Mesenchymal stem cell (in vitro differentiated cells and primary cell): Measurements from ENCODE around the gene LEMD1.

ENCODE experiments used
- DNase-seq: peaks from one replicate; pipeline ENCODE4 v3.0.0-alpha.2; 2013
- H2AFZ ChIP-seq: one replicate; pipeline ENCODE4 v1.6.1; 2013; ENCODE audit warnings: low read depth, mild to moderate bottlenecking, control low read depth, inconsistent platforms, low read length, moderate library complexity
- H2AK5ac ChIP-seq: 2 replicates; pipeline ENCODE4 v1.6.1; 2013; ENCODE audit warnings: low read length, moderate library complexity, mild to moderate bottlenecking, inconsistent platforms; ENCODE audit not compliant: severe bottlenecking
- H2BK120ac ChIP-seq: one replicate; pipeline ENCODE4 v1.6.1; 2013; ENCODE audit warnings: low read depth, mild to moderate bottlenecking, inconsistent platforms, low read length, moderate library complexity
- H2BK12ac ChIP-seq, 2 experiments: one replicate each; pipeline ENCODE4 v1.6.1; 2013; ENCODE audit warnings: inconsistent platforms in 2 of 2, low read length in 2 of 2, mild to moderate bottlenecking in 2 of 2, moderate library complexity in 2 of 2, control low read depth in 1 of 2
- H2BK15ac ChIP-seq: one replicate; pipeline ENCODE4 v1.6.1; 2013; ENCODE audit warnings: mild to moderate bottlenecking, low read depth, inconsistent platforms; ENCODE audit not compliant: poor library complexity, severe bottlenecking
- H2BK5ac ChIP-seq: 2 replicates; pipeline ENCODE4 v1.6.1; 2013; ENCODE audit warnings: low read depth, mild to moderate bottlenecking, low read length, control low read depth, inconsistent platforms; ENCODE audit not compliant: poor library complexity, severe bottlenecking
- H3K14ac ChIP-seq, 2 experiments: one replicate each; pipeline ENCODE4 v1.6.1; 2013; ENCODE audit warnings: inconsistent platforms in 2 of 2, low read length in 2 of 2, control low read depth in 1 of 2, mild to moderate bottlenecking in 1 of 2, moderate library complexity in 1 of 2
- H3K18ac ChIP-seq, 2 experiments: one replicate each; pipeline ENCODE4 v1.6.1; 2013; ENCODE audit warnings: inconsistent platforms in 2 of 2, low read length in 2 of 2, control low read depth in 1 of 2, low read depth in 1 of 2, mild to moderate bottlenecking in 1 of 2
- H3K23ac ChIP-seq, 2 experiments: one replicate each; pipeline ENCODE4 v1.6.1; 2013; ENCODE audit warnings: inconsistent platforms in 2 of 2, low read length in 2 of 2, mild to moderate bottlenecking in 2 of 2, moderate library complexity in 2 of 2, control low read depth in 1 of 2
- H3K27ac ChIP-seq: 2 replicates; pipeline ENCODE4 v1.5.1; 2013; ENCODE audit warnings: mild to moderate bottlenecking, moderate library complexity, low read length, control low read depth, inconsistent platforms; ENCODE audit not compliant: poor library complexity, severe bottlenecking
- H3K27me3 ChIP-seq, 2 experiments: 2 replicates each; pipeline versions ENCODE4 v1.6.1 to v1.7.0; 2013; ENCODE audit warnings: low read length in 2 of 2, mild to moderate bottlenecking in 2 of 2, moderate library complexity in 2 of 2, control low read depth in 1 of 2, inconsistent platforms in 1 of 2; ENCODE audit not compliant: control insufficient read depth in 1 of 2, insufficient read depth in 1 of 2
- H3K36me3 ChIP-seq, 2 experiments: 2 replicates each; pipeline versions ENCODE4 v1.6.1 to v1.7.0; 2013; ENCODE audit warnings: low read length in 2 of 2, control low read depth in 1 of 2, inconsistent platforms in 1 of 2, low read depth in 1 of 2, mild to moderate bottlenecking in 1 of 2; ENCODE audit not compliant: insufficient read depth in 2 of 2, control insufficient read depth in 1 of 2
- H3K4ac ChIP-seq, 2 experiments: one replicate each; pipeline ENCODE4 v1.6.1; 2013; ENCODE audit warnings: inconsistent platforms in 2 of 2, low read length in 2 of 2, mild to moderate bottlenecking in 2 of 2, moderate library complexity in 2 of 2, control low read depth in 1 of 2, low read depth in 1 of 2
- H3K4me1 ChIP-seq: 2 replicates; pipeline ENCODE4 v1.6.1; 2013; ENCODE audit warnings: low read depth, low read length, control low read depth; ENCODE audit not compliant: control insufficient read depth, insufficient read depth
- H3K4me2 ChIP-seq: 2 replicates; pipeline ENCODE4 v1.6.1; 2013; ENCODE audit warnings: low read length, mild to moderate bottlenecking, inconsistent platforms; ENCODE audit not compliant: poor library complexity, severe bottlenecking
- H3K4me3 ChIP-seq, 2 experiments: 2 replicates each; pipeline versions ENCODE4 v1.5.1 to v1.7.0; 2013; ENCODE audit warnings: low read length in 2 of 2, mild to moderate bottlenecking in 2 of 2, control low read depth in 1 of 2, low read depth in 1 of 2; ENCODE audit not compliant: insufficient read depth in 1 of 2
- H3K79me1 ChIP-seq: replicated peaks from 2 replicates; pipeline ENCODE4 v1.6.1; 2013; ENCODE audit warnings: mild to moderate bottlenecking, control low read depth, low read length, inconsistent platforms; ENCODE audit not compliant: poor library complexity, severe bottlenecking
- H3K9ac ChIP-seq: 2 replicates; pipeline ENCODE4 v1.7.0; 2013; ENCODE audit warnings: mild to moderate bottlenecking, low read length, moderate library complexity
- H3K9me3 ChIP-seq: 2 replicates; pipeline ENCODE4 v1.7.0; 2013; ENCODE audit warnings: mild to moderate bottlenecking, low read length; ENCODE audit not compliant: control insufficient read depth
- H4K8ac ChIP-seq: one replicate; pipeline ENCODE4 v1.6.1; 2013; ENCODE audit warnings: inconsistent platforms, mild to moderate bottlenecking, low read length, moderate library complexity
- H4K91ac ChIP-seq: one replicate; pipeline ENCODE4 v1.6.1; 2013; ENCODE audit warnings: mild to moderate bottlenecking, low read length, inconsistent platforms
- WGBS: methylation state at CpG from one replicate; pipeline ENCODE4 v1.1.7; 2013; ENCODE audit warnings: mixed read lengths; 5-methylcytosine and 5-hydroxymethylcytosine counted together

LEMD1 gene

DNA sequence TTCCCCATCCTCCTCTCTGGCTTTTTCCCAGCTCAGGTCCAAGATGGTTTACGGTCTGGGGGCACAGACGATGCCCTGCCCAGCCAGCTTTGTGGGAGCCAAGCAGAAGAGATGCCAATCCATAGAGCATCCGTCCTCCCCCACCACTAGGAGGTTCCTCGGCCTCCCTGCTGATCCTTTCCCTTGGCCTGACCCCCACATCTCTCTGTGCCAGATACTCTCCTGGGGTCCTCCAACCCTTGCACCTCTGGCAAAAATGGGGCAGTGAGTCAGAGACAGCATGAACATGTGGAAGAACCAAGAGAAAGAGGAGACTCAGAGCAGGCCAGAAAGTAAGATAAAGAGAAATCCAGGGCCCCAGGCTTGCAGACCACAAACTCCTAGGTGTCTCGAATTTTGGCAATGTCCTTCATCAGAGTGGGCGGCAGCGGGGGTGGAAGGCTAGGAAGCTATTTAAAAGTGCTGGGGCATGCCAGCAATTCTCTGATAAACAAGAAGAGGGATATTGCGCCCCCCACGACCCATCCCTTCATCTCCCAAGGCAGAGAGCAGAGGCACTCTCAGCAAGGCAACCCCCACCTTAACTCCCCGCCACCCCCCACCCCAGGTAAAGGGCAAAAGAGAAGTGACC is 22.6 kb upstream of the LEMD1 start:
- Histone ChIP-seq H3K27ac (no peak overlapping the region), H2BK12ac (no peak overlapping the region), H3K9me3 (no peaks in the 10 kb centered on the region), H2BK15ac (no peak overlapping the region), H3K79me1 (no peaks in the 10 kb centered on the region), H4K91ac (no peak overlapping the region), H3K9ac (no peak overlapping the region), H2AFZ (no peak overlapping the region), H3K27me3 (peaks cover 45 to 56% of the 10 kb centered on the region in 2 experiments), H3K18ac (no peak overlapping the region), H2BK5ac (no peak overlapping the region), H3K4me2 (no peak overlapping the region), H3K36me3 (no peaks in the 10 kb centered on the region), H2BK120ac (no peak overlapping the region), H3K23ac (no peak overlapping the region), H3K4ac (no peak overlapping the region), H3K14ac (peak overlapping the region in 1 of 2 experiments; percentile 39), H2AK5ac (no peak overlapping the region), H3K4me3 (no peak overlapping the region), H3K4me1 (peaks cover 41% of the 10 kb centered on the region), H4K8ac (no peak overlapping the region)
- WGBS = 41% methylated on average over 7 of the region's 10 CpGs
- no peak for DNase-seq

DNA sequence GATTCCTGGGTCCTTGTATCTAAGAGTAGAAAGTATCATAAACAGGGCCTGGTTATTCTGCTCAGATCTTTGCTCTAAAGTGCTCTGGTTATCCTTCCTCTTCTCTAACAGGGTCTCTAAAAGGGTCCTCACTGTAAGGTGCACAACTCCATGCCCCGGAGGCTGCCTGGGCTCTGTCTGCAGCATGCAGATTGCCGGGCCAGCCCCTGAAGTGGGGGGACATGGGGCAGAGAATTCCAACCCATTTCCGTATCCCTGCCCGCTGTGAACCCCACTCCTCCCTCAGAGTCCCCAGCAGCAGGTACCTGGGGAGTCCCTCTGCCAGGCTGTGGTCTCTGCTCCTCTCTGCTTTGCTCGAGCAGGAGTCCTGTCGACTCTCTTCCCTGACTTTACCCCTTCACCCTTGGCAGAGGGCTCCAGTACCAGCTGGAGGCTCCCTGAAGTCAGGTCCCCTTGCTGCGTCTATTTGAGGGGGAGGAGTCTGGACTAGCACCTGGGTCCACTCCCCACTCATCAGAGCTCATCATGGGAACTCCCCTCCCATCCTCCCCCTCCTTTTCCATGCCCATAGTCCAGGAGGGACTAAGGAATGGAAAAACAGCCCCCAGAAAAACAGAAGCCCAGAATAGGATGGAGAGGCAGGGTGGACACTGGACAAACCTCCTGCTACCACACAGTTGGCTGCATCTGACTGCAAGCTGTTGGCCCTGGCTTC is 21.9 kb upstream of the LEMD1 start:
- Histone ChIP-seq H2AFZ (no peak overlapping the region), H2BK5ac (no peak overlapping the region), H3K79me1 (no peaks in the 10 kb centered on the region), H3K4me1 (peaks cover 41% of the 10 kb centered on the region), H3K14ac (no peak overlapping the region), H4K91ac (no peak overlapping the region), H3K4me2 (no peak overlapping the region), H3K23ac (no peak overlapping the region), H2BK15ac (no peak overlapping the region), H3K27me3 (peaks cover 49 to 63% of the 10 kb centered on the region in 2 experiments), H3K9me3 (no peaks in the 10 kb centered on the region), H4K8ac (no peak overlapping the region), H3K27ac (no peak overlapping the region), H3K4me3 (no peak overlapping the region), H3K4ac (no peak overlapping the region), H3K9ac (no peak overlapping the region), H2BK120ac (no peak overlapping the region), H3K18ac (no peak overlapping the region), H3K36me3 (no peaks in the 10 kb centered on the region), H2AK5ac (no peak overlapping the region), H2BK12ac (no peak overlapping the region)
- whole genome bisulfite sequencing = 65% methylated on average over 6 of the region's 7 CpGs
- DNase-seq = no peak

DNA sequence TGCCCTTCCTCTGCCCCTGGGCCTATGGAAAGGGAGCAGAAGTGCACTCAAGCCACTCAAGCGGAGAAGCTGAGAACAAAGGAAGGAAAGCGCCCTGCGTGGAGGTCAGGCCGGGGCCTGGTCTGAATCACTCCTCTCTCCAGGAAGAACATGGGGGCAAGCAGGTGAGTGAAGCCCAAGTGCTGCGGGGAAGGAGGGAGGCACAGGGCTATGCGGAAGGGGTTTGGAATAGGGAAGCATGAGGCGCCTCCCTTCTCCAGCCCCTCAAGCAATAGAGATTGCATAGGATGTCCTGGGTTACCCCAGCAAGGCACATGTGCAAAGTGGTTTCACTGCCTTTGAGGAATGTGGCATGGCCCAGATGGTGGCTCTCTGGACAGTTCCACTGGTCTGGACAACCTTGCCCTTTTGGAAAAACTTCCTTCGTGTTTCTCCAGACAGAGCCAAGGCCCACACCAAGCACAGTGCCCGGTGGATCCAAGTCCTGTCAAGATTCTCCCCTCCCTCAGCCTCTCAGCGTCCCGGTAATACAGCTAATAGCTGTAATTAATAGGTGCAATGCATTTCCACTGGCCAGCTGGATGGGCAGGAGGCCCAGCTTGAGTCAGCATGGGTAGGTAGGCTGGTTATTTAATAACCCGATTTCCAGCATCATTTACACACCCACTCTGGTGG is 20.3 kb upstream of the LEMD1 start:
- H3K4me2 ChIP-seq = no peak overlapping the region
- H2BK12ac ChIP-seq = no peak overlapping the region
- no peak overlapping the region for H3K23ac ChIP-seq
- DNase-seq = no peak
- no peak overlapping the region for H2AFZ ChIP-seq
- no peak overlapping the region for H2BK15ac ChIP-seq
- no peak overlapping the region for H3K14ac ChIP-seq
- H3K4ac ChIP-seq = no peak overlapping the region
- H3K4me3 ChIP-seq = no peak overlapping the region
- H2BK5ac ChIP-seq = no peak overlapping the region
- no peak overlapping the region for H3K18ac ChIP-seq
- H3K79me1 ChIP-seq = no peaks in the 10 kb centered on the region
- H2BK120ac ChIP-seq = no peak overlapping the region
- WGBS = 62% methylated on average over 11 of the region's 12 CpGs
- peaks cover 37% of the 10 kb centered on the region for H3K4me1 ChIP-seq
- H3K27ac ChIP-seq = peak overlapping the region; percentile 52
- no peak overlapping the region for H2AK5ac ChIP-seq
- no peaks in the 10 kb centered on the region for H3K36me3 ChIP-seq
- H3K9me3 ChIP-seq = no peaks in the 10 kb centered on the region
- no peak overlapping the region for H3K9ac ChIP-seq
- peaks cover 61 to 71% of the 10 kb centered on the region in 2 experiments for H3K27me3 ChIP-seq
- H4K91ac ChIP-seq = no peak overlapping the region
- no peak overlapping the region for H4K8ac ChIP-seq

DNA sequence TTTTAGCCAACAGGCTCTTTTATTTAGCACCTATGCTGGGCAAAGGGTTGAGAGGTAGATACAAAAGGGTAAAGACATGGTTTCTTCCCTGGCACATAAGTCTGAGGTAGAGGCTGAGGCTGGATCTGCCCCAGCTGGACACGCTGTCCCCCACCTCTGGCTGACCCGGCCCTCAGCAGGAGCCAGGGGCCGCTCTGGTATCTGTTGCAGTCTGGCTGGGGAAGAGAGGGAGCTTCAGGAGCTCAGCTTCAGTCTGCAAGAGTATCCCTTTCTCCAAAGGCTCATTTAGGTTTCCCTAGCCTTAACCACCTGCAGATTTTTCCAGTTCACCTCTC is 19.8 kb upstream of the LEMD1 start:
- 83% methylated on average over 3 of the region's 3 CpGs for WGBS
- DNase-seq = no peak
- H3K9ac ChIP-seq = no peak overlapping the region
- H3K79me1 ChIP-seq = no peaks in the 10 kb centered on the region
- H4K8ac ChIP-seq = no peak overlapping the region
- H2BK5ac ChIP-seq = no peak overlapping the region
- no peak overlapping the region for H2BK15ac ChIP-seq
- H3K4ac ChIP-seq = no peak overlapping the region
- H3K23ac ChIP-seq = no peak overlapping the region
- peaks cover 37% of the 10 kb centered on the region for H3K4me1 ChIP-seq
- H3K27ac ChIP-seq = peak overlapping the region; percentile 1
- no peak overlapping the region for H3K4me3 ChIP-seq
- H2AK5ac ChIP-seq = no peak overlapping the region
- no peak overlapping the region for H4K91ac ChIP-seq
- H3K27me3 ChIP-seq = peaks cover 61 to 71% of the 10 kb centered on the region in 2 experiments
- H3K14ac ChIP-seq = no peak overlapping the region
- no peak overlapping the region for H2BK120ac ChIP-seq
- H2AFZ ChIP-seq = no peak overlapping the region
- no peak overlapping the region for H2BK12ac ChIP-seq
- no peaks in the 10 kb centered on the region for H3K9me3 ChIP-seq
- no peak overlapping the region for H3K4me2 ChIP-seq
- H3K18ac ChIP-seq = no peak overlapping the region
- H3K36me3 ChIP-seq = no peaks in the 10 kb centered on the region
